ENCODE results near the gene CFAP54. TPM values are rescaled to one million over a fixed set of nuclear protein-coding genes. Genes with fewer than 3 reads are reported as not detected.
A peak's percentile ranks its signal among the peaks of the same experiment; 100 is the strongest.

CFAP54 gene
- total RNA-seq, 1 experiment from 2014 or later, result 0.05 TPM

GRCh38 chr12:96803969-96804368 is 314.6 kb downstream of the CFAP54 start:
- Histone ChIP-seq H3K36me3 (no peaks in the 10 kb centered on the region), H3K27me3 (replicated peaks) (no peaks in the 10 kb centered on the region), H3K27ac (no peak overlapping the region), H3K9me3 (replicated peaks) (0 out of 2 replicates have a peak, but pooled peaks cover 4% of the 10 kb centered on the region), H3K4me1 (replicated peaks) (no peaks in the 10 kb centered on the region; the same call in 1 of the 2 replicates), H3K4me3 (no peak overlapping the region)
- no peak for DNase-seq (ENCODE audit: low read depth in 1 of 2, low spot score in 2 of 2)

- H3K36me3 ChIP-seq, result no peaks in the 10 kb centered on the region
- 0 out of 2 replicates have a peak, but pooled peaks cover 4% of the 10 kb centered on the region for H3K9me3 ChIP-seq (replicated peaks)
- no peak overlapping the region for H3K27ac ChIP-seq
- no peak overlapping the region for H3K4me3 ChIP-seq
- peaks cover 21% of the 10 kb centered on the region for H3K4me1 ChIP-seq (replicated peaks)
- H3K27me3 ChIP-seq (replicated peaks), result no peaks in the 10 kb centered on the region
- no peak for DNase-seq (ENCODE audit: low read depth in 1 of 2, low spot score in 2 of 2)
These were observed 316.9 kb downstream of the CFAP54 start for GRCh38 chr12:96806272-96806671.

- Histone ChIP-seq H3K9me3 (replicated peaks) (0 out of 2 replicates have a peak, but pooled peaks cover 4% of the 10 kb centered on the region), H3K36me3 (no peaks in the 10 kb centered on the region), H3K4me3 (no peak overlapping the region), H3K27me3 (replicated peaks) (no peaks in the 10 kb centered on the region), H3K4me1 (replicated peaks) (peaks cover 36% of the 10 kb centered on the region), H3K27ac (no peak overlapping the region)
- DNase-seq (ENCODE audit: low read depth in 1 of 2, low spot score in 2 of 2), result no peak
These were observed 318.4 kb downstream of the CFAP54 start for GRCh38 chr12:96807741-96808140.

- Histone ChIP-seq H3K27ac (no peak overlapping the region), H3K9me3 (replicated peaks) (0 out of 2 replicates have a peak, but pooled peaks cover 2% of the 10 kb centered on the region), H3K4me1 (replicated peaks) (peaks cover 44% of the 10 kb centered on the region), H3K27me3 (replicated peaks) (no peaks in the 10 kb centered on the region), H3K4me3 (no peak overlapping the region), H3K36me3 (no peaks in the 10 kb centered on the region)
- DNase-seq (ENCODE audit: low read depth in 1 of 2, low spot score in 2 of 2), result no peak
These were observed 319.2 kb downstream of the CFAP54 start for GRCh38 chr12:96808587-96808986.

- H3K4me1 ChIP-seq (replicated peaks), result peaks cover 45% of the 10 kb centered on the region
- peak overlapping the region; percentile 98 for H3K27ac ChIP-seq
- no peak overlapping the region for H3K4me3 ChIP-seq
- DNase-seq (ENCODE audit: low read depth in 1 of 2, low spot score in 2 of 2), result no peak
- no peaks in the 10 kb centered on the region for H3K9me3 ChIP-seq (replicated peaks)
- H3K36me3 ChIP-seq, result no peaks in the 10 kb centered on the region
- no peaks in the 10 kb centered on the region for H3K27me3 ChIP-seq (replicated peaks)
These were observed 320.1 kb downstream of the CFAP54 start for GRCh38 chr12:96809522-96809921.

- peak overlapping the region; percentile 98 for H3K27ac ChIP-seq
- DNase-seq (ENCODE audit: low read depth in 1 of 2, low spot score in 2 of 2), result no peak
These were observed 320.7 kb downstream of the CFAP54 start for GRCh38 chr12:96810057-96810456.

GRCh38 chr12:96810477-96810876 is 321.1 kb downstream of the CFAP54 start:
- H3K27ac ChIP-seq, result peak overlapping the region; percentile 98
- DNase-seq (ENCODE audit: low read depth in 1 of 2, low spot score in 2 of 2), result peak; percentile 66 to 91

More at GRCh38 chr12:96810057-96810456, 320.7 kb downstream of the CFAP54 start:
- no peaks in the 10 kb centered on the region for H3K27me3 ChIP-seq (replicated peaks)
- no peaks in the 10 kb centered on the region for H3K9me3 ChIP-seq (replicated peaks)
- H3K4me3 ChIP-seq, result no peak overlapping the region
- no peaks in the 10 kb centered on the region for H3K36me3 ChIP-seq
- peaks cover 45% of the 10 kb centered on the region for H3K4me1 ChIP-seq (replicated peaks)

GRCh38 chr12:96811083-96811482 is 321.7 kb downstream of the CFAP54 start:
- H3K27me3 ChIP-seq (replicated peaks), result no peaks in the 10 kb centered on the region

More at GRCh38 chr12:96810477-96810876, 321.1 kb downstream of the CFAP54 start:
- no peaks in the 10 kb centered on the region for H3K36me3 ChIP-seq
- H3K9me3 ChIP-seq (replicated peaks), result no peaks in the 10 kb centered on the region
- H3K4me1 ChIP-seq (replicated peaks), result peaks cover 45% of the 10 kb centered on the region
- no peaks in the 10 kb centered on the region for H3K27me3 ChIP-seq (replicated peaks)
- no peak overlapping the region for H3K4me3 ChIP-seq

GRCh38 chr12:96812153-96812552 is 322.8 kb downstream of the CFAP54 start:
- H3K4me3 ChIP-seq, result no peak overlapping the region
- H3K27ac ChIP-seq, result peak overlapping the region; percentile 98
- peak in 1 of 2 experiments; percentile 18 for DNase-seq (ENCODE audit: low read depth in 1 of 2, low spot score in 2 of 2)

More at GRCh38 chr12:96811083-96811482, 321.7 kb downstream of the CFAP54 start:
- Histone ChIP-seq H3K9me3 (replicated peaks) (no peaks in the 10 kb centered on the region), H3K27ac (peak overlapping the region; percentile 98), H3K4me1 (replicated peaks) (peaks cover 45% of the 10 kb centered on the region), H3K4me3 (no peak overlapping the region), H3K36me3 (no peaks in the 10 kb centered on the region)
- DNase-seq (ENCODE audit: low read depth in 1 of 2, low spot score in 2 of 2), result peak; percentile 55 to 92

GRCh38 chr12:96814200-96814599 is 324.8 kb downstream of the CFAP54 start:
- H3K4me1 ChIP-seq (replicated peaks), result peaks cover 45% of the 10 kb centered on the region
- no peak overlapping the region for H3K27ac ChIP-seq
- no peaks in the 10 kb centered on the region for H3K36me3 ChIP-seq
- no peaks in the 10 kb centered on the region for H3K9me3 ChIP-seq (replicated peaks)
- no peaks in the 10 kb centered on the region for H3K27me3 ChIP-seq (replicated peaks)
- H3K4me3 ChIP-seq, result no peak overlapping the region
- no peak for DNase-seq (ENCODE audit: low read depth in 1 of 2, low spot score in 2 of 2)

More at GRCh38 chr12:96812153-96812552, 322.8 kb downstream of the CFAP54 start:
- Histone ChIP-seq H3K4me1 (replicated peaks) (peaks cover 45% of the 10 kb centered on the region), H3K27me3 (replicated peaks) (no peaks in the 10 kb centered on the region), H3K36me3 (no peaks in the 10 kb centered on the region), H3K9me3 (replicated peaks) (no peaks in the 10 kb centered on the region)

GRCh38 chr12:96821592-96821991 is 332.2 kb downstream of the CFAP54 start:
- Histone ChIP-seq H3K27me3 (replicated peaks) (no peaks in the 10 kb centered on the region), H3K27ac (no peak overlapping the region), H3K9me3 (replicated peaks) (no peaks in the 10 kb centered on the region), H3K4me3 (no peak overlapping the region), H3K36me3 (no peaks in the 10 kb centered on the region), H3K4me1 (replicated peaks) (no peaks in the 10 kb centered on the region)
- DNase-seq (ENCODE audit: low read depth in 1 of 2, low spot score in 2 of 2), result no peak

- H3K27me3 ChIP-seq (replicated peaks), result no peaks in the 10 kb centered on the region
- no peaks in the 10 kb centered on the region for H3K36me3 ChIP-seq
- DNase-seq (ENCODE audit: low read depth in 1 of 2, low spot score in 2 of 2), result no peak
- no peak overlapping the region for H3K4me3 ChIP-seq
- H3K9me3 ChIP-seq (replicated peaks), result no peaks in the 10 kb centered on the region
- H3K27ac ChIP-seq, result no peak overlapping the region
- no peaks in the 10 kb centered on the region for H3K4me1 ChIP-seq (replicated peaks)
These were observed 333.3 kb downstream of the CFAP54 start for GRCh38 chr12:96822641-96823040.

GRCh38 chr12:96824074-96824837 is 334.9 kb downstream of the CFAP54 start:
- no peaks in the 10 kb centered on the region for H3K4me1 ChIP-seq (replicated peaks)
- no peaks in the 10 kb centered on the region for H3K27me3 ChIP-seq (replicated peaks)
- DNase-seq (ENCODE audit: low read depth in 1 of 2, low spot score in 2 of 2), result no peak
- H3K27ac ChIP-seq, result no peak overlapping the region
- no peaks in the 10 kb centered on the region for H3K9me3 ChIP-seq (replicated peaks)
- no peak overlapping the region for H3K4me3 ChIP-seq
- no peaks in the 10 kb centered on the region for H3K36me3 ChIP-seq

- H3K27me3 ChIP-seq (replicated peaks), result no peaks in the 10 kb centered on the region
- no peaks in the 10 kb centered on the region for H3K4me1 ChIP-seq (replicated peaks)
- H3K27ac ChIP-seq, result no peak overlapping the region
- no peaks in the 10 kb centered on the region for H3K9me3 ChIP-seq (replicated peaks)
- no peak for DNase-seq (ENCODE audit: low read depth in 1 of 2, low spot score in 2 of 2)
- no peak overlapping the region for H3K4me3 ChIP-seq
- H3K36me3 ChIP-seq, result no peaks in the 10 kb centered on the region
These were observed 335.5 kb downstream of the CFAP54 start for GRCh38 chr12:96824838-96825236.
